ENCODE measurements around the gene NUDT3. TPM values are rescaled to one million over a fixed set of nuclear protein-coding genes. Genes with fewer than 3 reads are reported as not detected.

The NUDT3 gene
- total and polyA plus RNA-seq, 4 donors, result 9.0 to 38.5 (median 22.8) TPM

- DNase-seq (no peak), ATAC-seq (ENCODE audit: insufficient read depth, low FRiP score) (no peak)
- peaks cover 0 to 33% (median 8%) of the 10 kb centered on the region in 5 donors for H3K4me1 ChIP-seq (ENCODE audit: control insufficient read depth in 5 of 5, insufficient read depth in 5 of 5, low read length in 5 of 5)
- H3K9me3 ChIP-seq (ENCODE audit: control insufficient read depth in 4 of 4, insufficient read depth in 3 of 4, low read length in 3 of 4), result no peaks in the 10 kb centered on the region
- no peak for TF ChIP-seq CTCF (IDR thresholded peaks at IDR 0.05; ENCODE audit: control extremely low read depth, extremely low read depth)
- H3K4me3 ChIP-seq, result no peak overlapping the region
- no peaks in the 10 kb centered on the region for H3K27me3 ChIP-seq (ENCODE audit: control insufficient read depth in 3 of 3, insufficient read depth in 3 of 3, low read length in 2 of 3)
- no peak overlapping the region for H3K9ac ChIP-seq (ENCODE audit: insufficient read depth in 1 of 2, low read length in 2 of 2)
- WGBS, 2 donors, result 73 to 75% methylated on average over 4 of the region's 4 CpGs
- H3K36me3 ChIP-seq (ENCODE audit: control insufficient read depth in 4 of 4, insufficient read depth in 4 of 4, low read length in 4 of 4), result peaks cover 2 to 17% (median 7%) of the 10 kb centered on the region in 4 donors
- H3K27ac ChIP-seq (ENCODE audit: low read depth in 1 of 2, low read length in 1 of 2), result peak overlapping the region in 1 of 2 donors; percentile 13
Observed at GRCh38 chr6:34285448-34286164, 106.9 kb downstream of the NUDT3 start.

GRCh38 chr6:34284563-34285447 is 107.7 kb downstream of the NUDT3 start:
- TF ChIP-seq CTCF (IDR thresholded peaks at IDR 0.05; ENCODE audit: control extremely low read depth, extremely low read depth), result no peak
- Histone ChIP-seq H3K4me3 (no peak overlapping the region), H3K27ac (ENCODE audit: low read depth in 1 of 2, low read length in 1 of 2) (peak overlapping the region; percentile 13 to 88), H3K9me3 (ENCODE audit: control insufficient read depth in 4 of 4, insufficient read depth in 3 of 4, low read length in 3 of 4) (no peaks in the 10 kb centered on the region), H3K4me1 (ENCODE audit: control insufficient read depth in 5 of 5, insufficient read depth in 5 of 5, low read length in 5 of 5) (peaks cover 0 to 34% (median 8%) of the 10 kb centered on the region in 5 donors), H3K36me3 (ENCODE audit: control insufficient read depth in 4 of 4, insufficient read depth in 4 of 4, low read length in 4 of 4) (peaks cover 2 to 17% (median 9%) of the 10 kb centered on the region in 4 donors), H3K9ac (ENCODE audit: insufficient read depth in 1 of 2, low read length in 2 of 2) (no peak overlapping the region), H3K27me3 (ENCODE audit: control insufficient read depth in 3 of 3, insufficient read depth in 3 of 3, low read length in 2 of 3) (no peaks in the 10 kb centered on the region)
- peak; percentile 62 for ATAC-seq (ENCODE audit: insufficient read depth, low FRiP score)
- WGBS, 2 donors, result 39 to 65% methylated on average over 4 of the region's 4 CpGs
- peak in 2 of 3 donors; percentile 8 to 40 for DNase-seq

GRCh38 chr6:34281702-34282334 is 110.7 kb downstream of the NUDT3 start:
- DNase-seq (no peak), ATAC-seq (ENCODE audit: insufficient read depth, low FRiP score) (no peak)
- no peak for TF ChIP-seq CTCF (IDR thresholded peaks at IDR 0.05; ENCODE audit: control extremely low read depth, extremely low read depth)
- 76 to 82% methylated on average over 6 of the region's 6 CpGs for WGBS, 2 donors
- no peak overlapping the region for H3K4me3 ChIP-seq
- H3K36me3 ChIP-seq (ENCODE audit: control insufficient read depth in 4 of 4, insufficient read depth in 4 of 4, low read length in 4 of 4), result peaks cover 0 to 8% (median 6%) of the 10 kb centered on the region in 4 donors
- no peaks in the 10 kb centered on the region for H3K27me3 ChIP-seq (ENCODE audit: control insufficient read depth in 3 of 3, insufficient read depth in 3 of 3, low read length in 2 of 3)
- H3K4me1 ChIP-seq (ENCODE audit: control insufficient read depth in 5 of 5, insufficient read depth in 5 of 5, low read length in 5 of 5), result peaks cover 0 to 26% (median 4%) of the 10 kb centered on the region in 5 donors
- no peaks in the 10 kb centered on the region for H3K9me3 ChIP-seq (ENCODE audit: control insufficient read depth in 4 of 4, insufficient read depth in 3 of 4, low read length in 3 of 4)
- peak overlapping the region in 1 of 2 donors; percentile 35 for H3K27ac ChIP-seq (ENCODE audit: low read depth in 1 of 2, low read length in 1 of 2)
- H3K9ac ChIP-seq (ENCODE audit: insufficient read depth in 1 of 2, low read length in 2 of 2), result no peak overlapping the region
